GM19328 (cell line): ENCODE data around the gene TENM3.

ENCODE experiments used
- ATAC-seq: cut with Tn5 transposase; IDR thresholded peaks from one replicate; pipeline ENCODE4 v1.9.1; 2021; ENCODE audit warnings: mild to moderate bottlenecking, moderate library complexity; ENCODE audit not compliant: unreplicated experiment

The TENM3 gene

GRCh38 chr4:182825786-182826185 is 582.6 kb downstream of the TENM3 start:
- no peak for ATAC-seq

GRCh38 chr4:182826391-182826790 is 583.2 kb downstream of the TENM3 start:
- ATAC-seq: no peak

GRCh38 chr4:182827166-182827565 is 584.0 kb downstream of the TENM3 start:
- no peak for ATAC-seq

GRCh38 chr4:182827954-182828353 is 584.8 kb downstream of the TENM3 start:
- ATAC-seq: no peak

DNA sequence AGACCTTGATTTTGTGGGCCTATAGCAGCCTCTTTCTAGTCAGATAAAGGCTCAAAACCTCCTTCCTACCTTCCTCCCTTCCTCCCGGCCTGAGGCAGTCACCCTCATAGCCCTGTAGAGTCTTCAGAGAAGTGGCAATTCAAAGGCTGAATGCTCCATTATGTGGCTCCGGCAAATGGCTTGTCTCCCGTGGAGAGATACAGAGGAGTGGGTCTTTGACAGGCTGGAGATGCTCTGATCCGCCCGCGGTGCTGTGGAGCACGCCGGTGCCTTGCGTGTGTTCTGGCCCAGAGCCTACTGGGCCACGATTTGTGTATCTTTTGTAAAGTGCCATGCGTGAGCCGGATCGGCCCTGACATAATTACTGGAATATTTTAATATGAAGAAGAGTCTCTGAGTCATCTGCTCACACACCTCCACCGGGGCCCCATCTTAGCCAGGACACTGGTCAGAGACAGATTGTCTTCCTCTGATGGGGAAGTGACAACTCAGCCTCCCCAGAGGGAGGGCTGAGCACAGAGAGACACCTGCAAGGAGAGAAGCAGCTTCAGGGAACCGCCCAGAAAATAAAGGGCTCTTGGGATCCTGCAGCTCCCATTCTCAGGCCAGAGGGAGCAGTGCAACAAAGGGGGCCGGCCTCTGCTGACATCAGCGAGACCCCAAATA is 585.3 kb downstream of the TENM3 start:
- no peak for ATAC-seq

DNA sequence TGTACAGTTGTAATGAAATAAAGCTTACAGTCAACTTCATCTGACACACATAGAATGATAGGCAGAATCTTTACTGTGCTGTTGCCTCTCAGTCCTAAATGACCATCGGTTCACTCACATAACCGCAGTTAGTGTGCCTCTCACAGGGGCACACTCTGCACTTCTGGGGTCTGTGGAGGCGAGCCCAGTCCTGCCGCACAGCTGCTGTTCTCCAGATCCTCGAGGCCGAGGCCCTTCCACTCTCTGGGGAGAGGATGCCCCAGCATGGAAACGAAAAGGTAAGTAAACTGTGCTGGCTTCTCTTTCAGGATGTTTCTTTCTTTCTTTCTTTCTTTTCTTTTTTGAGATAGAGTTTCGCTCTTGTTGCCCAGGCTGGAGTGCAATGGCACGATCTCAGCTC is 586.0 kb downstream of the TENM3 start:
- no peak for ATAC-seq

DNA sequence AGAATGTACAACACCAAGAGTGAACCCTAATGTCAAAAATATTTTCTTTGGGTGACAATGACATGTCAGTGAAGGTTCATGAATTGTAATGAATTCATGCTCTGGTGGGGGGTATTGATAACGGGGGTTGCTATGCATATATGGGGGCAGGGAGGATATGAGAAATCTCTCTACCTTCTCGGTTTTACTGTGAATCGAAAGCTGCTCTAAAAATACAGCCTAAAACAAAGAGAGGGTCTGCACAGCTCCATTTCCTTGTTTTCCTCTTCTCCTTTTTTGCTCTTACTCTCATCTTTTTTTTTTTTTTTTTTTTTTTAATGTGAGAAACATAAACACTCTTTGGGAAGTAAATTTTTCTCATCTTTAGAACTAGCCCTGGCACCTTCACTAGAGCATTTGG is 588.2 kb downstream of the TENM3 start:
- ATAC-seq: no peak

DNA sequence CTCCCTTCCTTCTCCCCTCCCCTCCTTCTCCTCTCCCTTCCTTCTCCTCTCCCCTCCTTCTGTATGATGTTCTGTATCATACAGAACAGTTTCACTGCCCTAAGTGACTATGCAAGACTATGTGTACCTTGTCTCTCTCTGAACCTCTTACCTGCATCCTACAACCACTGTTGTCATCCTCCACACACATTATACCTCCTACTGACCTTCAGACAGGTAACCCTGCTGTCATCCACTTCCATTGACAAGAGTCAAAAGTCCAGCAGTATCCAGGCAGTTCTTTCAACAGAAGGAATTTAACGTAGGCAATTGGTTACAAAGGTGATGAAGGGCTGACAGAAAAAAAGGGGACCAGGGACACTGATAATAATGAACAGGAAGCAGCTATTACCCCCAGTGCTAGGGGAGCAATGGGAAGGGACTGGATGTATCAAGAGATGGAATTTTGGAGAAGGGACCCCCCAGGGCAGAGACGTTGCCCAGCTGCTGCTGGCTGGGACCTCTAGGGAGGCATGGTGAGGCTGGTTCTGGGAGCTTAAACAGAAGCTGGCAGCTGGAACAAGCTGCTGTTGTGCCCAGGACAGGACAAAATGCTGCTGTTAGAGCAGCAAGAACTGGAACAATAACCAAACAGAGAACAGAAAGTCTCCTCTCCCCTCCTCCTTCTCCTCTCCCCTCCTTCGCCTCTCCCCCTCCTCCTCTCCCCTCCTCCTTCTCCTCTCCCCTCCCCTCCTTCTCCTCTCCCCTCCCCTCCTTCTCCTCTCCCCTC is 589.3 kb downstream of the TENM3 start:
- no peak for ATAC-seq

DNA sequence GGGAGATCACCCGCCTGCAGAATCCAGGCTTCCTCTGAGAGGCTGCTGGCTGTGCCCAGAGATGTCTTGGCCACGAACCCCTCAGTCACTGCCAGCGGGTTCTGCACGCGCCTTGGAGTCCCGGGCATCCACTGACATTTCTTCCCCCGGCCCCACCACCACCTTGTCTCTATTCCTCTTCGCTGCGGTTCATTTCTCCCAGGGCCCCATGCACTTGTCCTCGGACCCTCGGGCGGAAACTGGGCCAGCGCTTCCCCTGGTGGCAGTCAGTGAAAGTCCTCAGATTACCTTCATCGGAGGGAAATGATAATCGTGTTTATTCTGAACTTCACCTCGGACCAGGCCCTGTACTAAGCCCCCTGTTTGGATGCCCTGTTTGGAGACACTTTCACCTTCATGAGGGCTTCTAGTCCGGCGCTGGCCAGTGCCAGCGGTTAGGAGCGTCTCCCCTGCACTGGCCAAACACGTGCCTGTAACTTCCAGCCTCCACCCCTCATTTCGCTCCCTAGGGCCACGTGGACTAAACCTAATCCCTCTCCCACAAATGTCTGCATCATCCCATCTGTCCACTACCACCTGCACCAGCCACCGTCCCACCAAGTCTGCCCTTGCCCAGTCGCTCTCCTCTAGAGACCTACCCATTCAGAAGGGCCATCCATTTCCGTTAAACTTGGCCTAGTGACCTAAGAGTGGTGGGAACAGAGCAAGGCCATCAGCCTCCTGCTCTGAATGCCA is 592.0 kb downstream of the TENM3 start:
- ATAC-seq: no peak

DNA sequence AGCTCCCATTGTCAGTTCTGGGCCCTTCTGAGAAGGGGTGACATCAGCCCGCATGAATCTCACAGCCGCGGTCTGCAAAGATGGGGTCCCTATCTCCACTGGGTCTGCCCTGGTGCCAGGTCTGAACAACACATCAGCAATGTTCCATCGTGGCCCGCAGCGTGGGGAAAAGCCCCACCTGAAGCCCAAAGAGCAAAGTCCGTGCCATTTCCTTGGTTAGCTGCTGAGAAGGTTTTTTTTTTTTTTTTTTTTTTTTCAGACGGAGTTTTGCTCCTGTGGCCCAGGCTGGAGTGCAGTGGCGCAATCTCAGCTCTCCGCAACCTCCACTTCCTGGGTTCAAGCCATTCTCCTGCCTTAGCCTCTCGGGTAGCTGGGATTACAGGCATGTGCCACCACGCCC is 594.6 kb downstream of the TENM3 start:
- ATAC-seq: no peak

GRCh38 chr4:182838535-182838934 is 595.3 kb downstream of the TENM3 start:
- no peak for ATAC-seq

- no peak for ATAC-seq
Measured at GRCh38 chr4:182839256-182839655, 596.1 kb downstream of the TENM3 start.

GRCh38 chr4:182840108-182840507 is 596.9 kb downstream of the TENM3 start:
- ATAC-seq: no peak

DNA sequence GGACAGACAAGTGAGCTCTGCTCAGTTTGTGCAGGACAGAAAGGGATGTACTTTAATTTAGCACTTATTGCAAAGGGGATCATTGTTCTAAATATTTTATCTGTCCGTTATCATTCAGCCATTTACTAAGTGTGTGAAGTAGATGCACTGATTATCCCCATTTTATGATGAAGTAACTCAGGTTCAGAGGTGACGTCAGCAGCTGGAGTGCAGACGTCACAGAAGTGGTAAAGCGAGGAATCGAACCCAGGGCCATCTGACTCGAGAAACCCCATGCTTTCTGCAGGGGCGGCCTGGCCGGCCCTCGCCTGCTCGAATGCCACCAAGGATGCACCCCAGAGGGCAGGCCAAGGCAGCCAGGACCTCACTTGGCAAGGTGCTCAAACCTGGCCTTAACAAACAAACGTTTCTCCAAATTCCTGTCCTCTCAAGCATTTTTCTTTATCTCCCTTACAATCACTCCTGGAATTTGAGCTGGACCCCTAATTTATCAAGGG is 599.0 kb downstream of the TENM3 start:
- ATAC-seq: no peak

GRCh38 chr4:182842759-182843390 is 599.7 kb downstream of the TENM3 start:
- ATAC-seq: no peak

GRCh38 chr4:182843808-182844325 is 600.7 kb downstream of the TENM3 start:
- no peak for ATAC-seq

DNA sequence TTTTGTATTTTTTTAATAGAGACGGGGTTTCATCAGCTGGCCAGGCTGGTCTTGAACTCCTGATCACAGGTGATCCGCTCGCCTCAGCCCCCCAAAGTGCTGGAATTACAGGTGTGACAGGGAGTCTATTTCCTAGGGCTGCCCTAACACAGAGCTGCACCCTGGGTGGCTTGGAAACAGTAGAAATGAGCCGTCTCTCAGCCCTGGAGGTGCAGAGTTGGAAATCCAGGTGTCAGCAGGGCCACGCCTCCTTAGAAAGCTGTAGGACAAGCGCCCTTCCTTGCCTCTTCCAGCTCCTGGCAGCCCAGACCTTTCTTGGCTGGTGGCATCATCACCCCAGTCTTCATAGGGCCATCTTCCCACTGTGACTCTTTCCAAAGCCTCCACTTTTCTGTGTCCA is 602.4 kb downstream of the TENM3 start:
- ATAC-seq: no peak

- no peak for ATAC-seq
Measured at GRCh38 chr4:182846036-182846435, 602.8 kb downstream of the TENM3 start.

DNA sequence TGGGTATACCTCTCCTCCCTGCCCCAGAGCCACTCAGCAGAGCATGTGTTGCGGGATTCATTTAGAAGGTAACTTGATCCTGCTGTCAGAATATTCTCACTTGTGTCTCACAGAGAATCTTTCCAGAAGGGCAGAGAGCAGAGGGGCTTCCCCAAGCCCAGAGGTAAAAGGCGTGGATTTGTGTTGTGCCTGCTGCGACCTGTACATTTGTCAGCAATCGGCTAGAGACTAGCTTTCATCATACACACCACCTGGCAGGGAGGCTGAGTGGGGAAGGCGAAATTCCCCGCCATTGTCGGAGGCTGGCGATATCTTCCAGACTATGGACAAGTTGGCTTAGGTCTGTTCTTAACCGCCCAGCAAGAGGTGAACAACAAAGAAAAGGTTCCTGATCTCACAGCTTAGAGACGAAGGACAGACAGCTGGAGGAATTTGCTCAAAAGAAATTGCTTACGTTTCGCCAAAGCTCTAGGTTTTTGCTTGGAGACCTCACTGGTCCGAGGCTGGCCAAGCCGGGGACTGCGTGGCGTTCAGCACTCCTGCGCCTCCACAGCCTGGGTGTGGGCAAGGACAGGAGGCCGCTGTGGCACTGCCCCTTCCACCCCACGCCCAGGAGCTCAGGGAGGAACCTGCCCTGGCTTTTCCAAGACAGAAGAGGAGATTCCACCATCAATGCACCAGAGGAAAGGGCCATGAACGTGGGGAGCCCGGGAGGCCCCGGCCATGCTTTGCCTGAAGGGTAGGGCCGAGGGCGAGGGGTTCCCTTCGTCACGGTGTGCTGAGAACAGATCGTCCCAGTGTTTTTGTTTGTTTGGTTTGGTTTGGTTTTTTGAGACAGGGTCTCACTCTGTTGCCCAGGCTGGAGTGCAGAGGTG is 604.6 kb downstream of the TENM3 start:
- no peak for ATAC-seq

DNA sequence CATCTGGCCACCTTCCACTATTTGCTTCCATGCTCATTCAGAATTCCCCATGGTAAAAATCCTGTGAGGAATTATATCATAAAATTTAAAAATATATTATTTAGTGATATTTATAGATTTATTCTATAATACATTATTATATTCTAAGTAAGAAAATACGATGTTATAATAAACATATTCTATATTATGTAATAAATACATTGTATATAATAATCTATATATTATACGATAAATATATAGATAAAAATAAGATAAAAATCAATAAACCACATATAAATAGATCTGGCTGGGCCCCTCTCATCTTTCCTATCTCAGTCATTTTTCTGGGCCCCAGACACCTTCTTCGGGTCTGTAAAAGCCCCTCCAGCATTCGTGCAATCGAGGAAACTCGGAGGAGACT is 605.5 kb downstream of the TENM3 start:
- ATAC-seq: no peak
